Testis (tissue), 2 donors: ENCODE measurements around the gene DPH5.

ENCODE experiments used
- CTCF ChIP-seq, 3 experiments: fragments of 450-650 bp in 2 of 3; fragments of 200-600 bp in 1 of 3; sonication (generic) in 1 of 3; IDR thresholded peaks; one replicate each; pipeline ENCODE4 v1.5.1; 2016 to 2019; ENCODE audit warnings: antibody characterized with exemption in 3 of 3, mild to moderate bottlenecking in 2 of 3, moderate library complexity in 1 of 3
- POLR2A ChIP-seq: fragments of 450-650 bp; IDR thresholded peaks from one replicate; pipeline ENCODE4 v1.6.1; 2017; ENCODE audit warnings: antibody characterized with exemption, mild to moderate bottlenecking, moderate library complexity

GRCh38 chr1:100950781-100951180 lies 74.8 kb downstream of the DPH5 start:
- TF ChIP-seq CTCF (IDR thresholded peaks at IDR 0.05) (no peak), POLR2A (no peak)
